HG02610 (cell line): ENCODE results near the gene ITGAD.
A peak's percentile ranks its signal among the peaks of the same experiment; 100 is the strongest.
"Not testable (repeated sequence)": the region's sequence is repeated elsewhere in the genome, so short reads cannot be mapped to it uniquely, and the experiment has no call there.

Source experiments
- ATAC-seq: cut with Tn5 transposase; IDR thresholded peaks from one replicate; pipeline ENCODE4 v1.9.1; 2021; ENCODE audit warnings: mild to moderate bottlenecking, moderate library complexity; ENCODE audit not compliant: unreplicated experiment

Gene ITGAD

GRCh38 chr16:31403590-31404352 lies 10.6 kb downstream of the ITGAD start:
- no peak for ATAC-seq

GRCh38 chr16:31404353-31405064 lies 11.4 kb downstream of the ITGAD start:
- no peak for ATAC-seq

GRCh38 chr16:31407406-31407805 lies 14.3 kb downstream of the ITGAD start:
- no peak for ATAC-seq

- ATAC-seq: no peak
Measured at GRCh38 chr16:31409433-31409832, 16.3 kb downstream of the ITGAD start.

GRCh38 chr16:31410082-31410481 lies 16.9 kb downstream of the ITGAD start:
- no peak for ATAC-seq

- ATAC-seq: no peak
Measured at GRCh38 chr16:31411024-31411844, 18.1 kb downstream of the ITGAD start.

GRCh38 chr16:31412750-31413149 lies 19.6 kb downstream of the ITGAD start:
- ATAC-seq: no peak

GRCh38 chr16:31413381-31413780 lies 20.2 kb downstream of the ITGAD start:
- ATAC-seq: no peak

GRCh38 chr16:31413943-31414342 lies 20.8 kb downstream of the ITGAD start:
- ATAC-seq: no peak

GRCh38 chr16:31414706-31415105 lies 21.6 kb downstream of the ITGAD start:
- no peak for ATAC-seq

- no peak for ATAC-seq
Measured at GRCh38 chr16:31416371-31416770, 23.2 kb downstream of the ITGAD start.

- ATAC-seq: not testable (repeated sequence)
Measured at GRCh38 chr16:31417036-31417435, 23.9 kb downstream of the ITGAD start.

- no peak for ATAC-seq
Measured at GRCh38 chr16:31417916-31418315, 24.8 kb downstream of the ITGAD start.

GRCh38 chr16:31420037-31420436 lies 26.9 kb downstream of the ITGAD start:
- no peak for ATAC-seq

- ATAC-seq: peak; percentile 87
Measured at GRCh38 chr16:31421587-31421986, 28.5 kb downstream of the ITGAD start.

- ATAC-seq: no peak
Measured at GRCh38 chr16:31423241-31423640, 30.1 kb downstream of the ITGAD start.

- ATAC-seq: no peak
Measured at GRCh38 chr16:31423801-31424200, 30.7 kb downstream of the ITGAD start.

- no peak for ATAC-seq
Measured at GRCh38 chr16:31427441-31428278, 34.5 kb downstream of the ITGAD start.

GRCh38 chr16:31428279-31428597 lies 35.1 kb downstream of the ITGAD start, which contains the start of gene COX6A2:
Gene COX6A2, minus strand, starts transcription at chr16:31428360. Its CDS starts 35 bp downstream, at chr16:31428325.
- ATAC-seq: no peak

- ATAC-seq: no peak
Measured at GRCh38 chr16:31428638-31429247, 35.6 kb downstream of the ITGAD start.
